MCF 10A (cell line): ENCODE data around the gene HPS4. TPM values are rescaled to one million over a fixed set of nuclear protein-coding genes. Genes with fewer than 3 reads are reported as not detected.

ENCODE experiments used
- BruUV-seq: library from RNA; stranded (reverse); fragments of 400-500 nt; replicated peaks from 2 replicates; lab custom pipeline; 2021; lab: Mats Ljungman, UMichigan
- CTCF ChIA-PET: fragments of 300-600 bp; sonication (Branson Sonifier 250); formaldehyde crosslinking; extraction: SDS; loops from one replicate; lab custom pipeline; 2021; ENCODE audit warnings: antibody characterized with exemption, inconsistent platforms; lab: Yijun Ruan, JAX
- POLR2A ChIA-PET: fragments of 300-600, 350-650 bp; sonication (Branson Sonifier 250); formaldehyde crosslinking; extraction: SDS; loops from one replicate; lab custom pipeline; 2020; ENCODE audit warnings: antibody characterized with exemption, inconsistent platforms; lab: Yijun Ruan, JAX
- DNase-seq: peaks from one replicate; pipeline ENCODE4 v3.0.0-alpha.2; 2018; ENCODE audit not compliant: unreplicated experiment
- H3K27ac Mint-ChIP-seq: one replicate; pipeline ENCODE4 v1.8.0; 2022; ENCODE audit warnings: mild to moderate bottlenecking, low read depth, mixed read lengths; ENCODE audit not compliant: unreplicated experiment
- H3K27me3 Mint-ChIP-seq: one replicate; pipeline ENCODE4 v1.8.0; 2022; ENCODE audit warnings: mixed read lengths; ENCODE audit not compliant: insufficient read depth, unreplicated experiment
- H3K36me3 Mint-ChIP-seq: one replicate; pipeline ENCODE4 v1.8.0; 2022; ENCODE audit warnings: mild to moderate bottlenecking, moderate library complexity, mixed read lengths; ENCODE audit not compliant: insufficient read depth, unreplicated experiment
- H3K4me1 Mint-ChIP-seq: one replicate; pipeline ENCODE4 v1.8.0; 2022; ENCODE audit warnings: mixed read lengths; ENCODE audit not compliant: insufficient read depth, unreplicated experiment
- H3K4me3 Mint-ChIP-seq: one replicate; pipeline ENCODE4 v1.8.0; 2022; ENCODE audit warnings: mild to moderate bottlenecking, moderate library complexity, mixed read lengths; ENCODE audit not compliant: unreplicated experiment
- H3K9me3 Mint-ChIP-seq: one replicate; pipeline ENCODE4 v1.8.0; 2022; ENCODE audit warnings: mixed read lengths; ENCODE audit not compliant: unreplicated experiment
- intact Hi-C: fragments of 100-400 bp; cut with micrococcal nuclease; formaldehyde crosslinking; loops from 2 replicates; pipeline ENCODE4 v1.14.1; 2022
- total RNA-seq: library from RNA; stranded (reverse); gene quantifications from 2 replicates; pipeline ENCODE4 v1.2.3, GENCODE V29; 2022
- TF ChIP-seq, protein P1 (sequence below): fragments of 200-600 bp; IDR thresholded peaks from one replicate; pipeline ENCODE4 v1.8.0; 2022; ENCODE audit warnings: antibody characterized with exemption, mild to moderate bottlenecking; ENCODE audit not compliant: unreplicated experiment

HPS4 gene
- total RNA-seq, 1 experiment from 2014 or later, result 35.6 TPM

DNA sequence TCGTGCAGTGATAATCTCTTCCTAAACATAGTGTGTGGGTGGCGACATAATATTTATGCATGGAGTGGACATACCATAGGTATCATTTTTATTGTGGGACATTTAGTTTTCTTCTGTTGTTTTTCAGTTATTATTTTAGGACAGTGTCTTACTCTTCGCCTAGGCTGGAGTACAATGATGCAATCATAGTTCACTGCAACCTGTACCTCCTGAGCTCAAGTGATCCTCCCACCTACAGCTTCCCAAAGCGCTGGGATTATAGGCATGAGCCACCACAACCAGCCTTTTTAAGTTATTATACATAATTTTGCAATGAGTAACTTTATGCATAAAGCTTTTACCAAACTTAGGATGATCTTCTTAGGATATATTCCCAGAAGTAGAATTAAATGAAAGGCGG is 2.8 kb upstream of the HPS4 start:
- TF ChIP-seq, protein P1, sequence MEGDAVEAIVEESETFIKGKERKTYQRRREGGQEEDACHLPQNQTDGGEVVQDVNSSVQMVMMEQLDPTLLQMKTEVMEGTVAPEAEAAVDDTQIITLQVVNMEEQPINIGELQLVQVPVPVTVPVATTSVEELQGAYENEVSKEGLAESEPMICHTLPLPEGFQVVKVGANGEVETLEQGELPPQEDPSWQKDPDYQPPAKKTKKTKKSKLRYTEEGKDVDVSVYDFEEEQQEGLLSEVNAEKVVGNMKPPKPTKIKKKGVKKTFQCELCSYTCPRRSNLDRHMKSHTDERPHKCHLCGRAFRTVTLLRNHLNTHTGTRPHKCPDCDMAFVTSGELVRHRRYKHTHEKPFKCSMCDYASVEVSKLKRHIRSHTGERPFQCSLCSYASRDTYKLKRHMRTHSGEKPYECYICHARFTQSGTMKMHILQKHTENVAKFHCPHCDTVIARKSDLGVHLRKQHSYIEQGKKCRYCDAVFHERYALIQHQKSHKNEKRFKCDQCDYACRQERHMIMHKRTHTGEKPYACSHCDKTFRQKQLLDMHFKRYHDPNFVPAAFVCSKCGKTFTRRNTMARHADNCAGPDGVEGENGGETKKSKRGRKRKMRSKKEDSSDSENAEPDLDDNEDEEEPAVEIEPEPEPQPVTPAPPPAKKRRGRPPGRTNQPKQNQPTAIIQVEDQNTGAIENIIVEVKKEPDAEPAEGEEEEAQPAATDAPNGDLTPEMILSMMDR, result no peak
- no peak for DNase-seq
- peaks cover 31% of the 10 kb centered on the region for H3K4me1 Mint-ChIP-seq
- H3K4me3 Mint-ChIP-seq, result peak overlapping the region; percentile 19
- H3K36me3 Mint-ChIP-seq, result peaks cover 44% of the 10 kb centered on the region
- no peaks in the 10 kb centered on the region for H3K27me3 Mint-ChIP-seq
- CTCF ChIA-PET, result interaction anchor here (0.6 to 2.8 kb wide), 3 partner anchors 15 to 1428 kb away, joined by 3 to 9 read pairs (median 3); no protein-coding TSS in a partner anchor
- POLR2A ChIA-PET, result interaction anchor here (0.5 to 6.1 kb wide), 2 partner anchors 14 to 162 kb away, joined by 4 to 62 read pairs; no protein-coding TSS in a partner anchor
- no peaks in the 10 kb centered on the region for H3K9me3 Mint-ChIP-seq
- H3K27ac Mint-ChIP-seq, result peak overlapping the region; percentile 99
- intact Hi-C loops, result no loop called here
- BruUV-seq, result no TSS peak

DNA sequence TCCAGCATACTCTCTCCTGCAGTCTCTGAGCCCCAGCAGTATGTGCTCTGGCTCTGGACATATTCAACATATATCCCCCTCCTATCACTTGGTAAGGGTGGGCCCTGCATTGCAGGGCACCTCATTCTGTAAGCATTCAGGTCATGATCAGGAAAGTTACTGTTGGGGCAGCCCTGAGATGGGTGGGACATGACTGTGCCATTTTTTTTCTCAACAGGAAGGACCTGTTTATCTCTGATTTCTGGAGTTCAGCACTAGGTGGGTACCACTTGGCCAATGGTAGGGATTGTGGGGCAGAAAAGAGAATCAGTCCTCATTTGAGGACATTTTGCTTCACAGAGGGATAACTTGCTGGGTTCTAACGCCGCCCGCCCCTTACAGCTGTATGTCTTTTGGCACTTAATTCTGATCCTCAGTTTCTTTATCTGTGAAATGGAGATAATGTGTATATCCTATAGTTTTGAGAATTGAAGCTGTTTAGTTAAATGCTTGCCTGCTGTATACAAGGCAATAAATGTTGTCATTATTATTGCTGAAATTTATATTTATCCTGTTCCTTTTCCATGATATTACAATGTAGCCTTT is 2.3 kb upstream of the HPS4 start:
- peak overlapping the region; percentile 99 for H3K27ac Mint-ChIP-seq
- peaks cover 35% of the 10 kb centered on the region for H3K4me1 Mint-ChIP-seq
- BruUV-seq, result no TSS peak
- no peak for DNase-seq
- no peaks in the 10 kb centered on the region for H3K9me3 Mint-ChIP-seq
- H3K27me3 Mint-ChIP-seq, result no peaks in the 10 kb centered on the region
- H3K4me3 Mint-ChIP-seq, result peak overlapping the region; percentile 95
- ChIA-PET CTCF (interaction anchor here (0.6 to 2.8 kb wide), 3 partner anchors 16 to 1429 kb away, joined by 3 to 9 read pairs (median 3); no protein-coding TSS in a partner anchor), POLR2A (interaction anchor here (0.5 to 6.1 kb wide), 4 partner anchors 8 to 163 kb away, joined by 4 to 62 read pairs (median 60); partner anchors contain the start of gene TFIP11)
- intact Hi-C loops, result no loop called here
- TF ChIP-seq, protein P1, result no peak
- H3K36me3 Mint-ChIP-seq, result peaks cover 39% of the 10 kb centered on the region

DNA sequence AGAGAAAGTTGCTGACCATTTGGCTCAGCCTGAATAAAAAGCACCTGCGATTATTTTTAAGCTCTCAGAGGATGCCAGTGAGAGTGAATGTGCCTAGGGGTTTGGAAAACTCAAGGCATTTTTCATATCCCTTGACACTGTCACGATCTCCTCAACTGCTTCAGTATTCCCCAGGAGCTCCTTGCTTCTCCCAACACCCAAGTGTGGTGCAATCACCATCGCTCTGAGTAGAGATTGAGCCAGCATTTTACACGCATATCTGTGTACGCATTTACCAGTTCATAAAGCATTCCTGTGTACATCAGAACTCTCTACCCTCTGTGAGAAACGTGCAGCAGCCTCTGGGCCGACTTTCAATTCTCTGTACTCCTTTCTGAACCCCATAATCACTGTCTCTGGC is 1.4 kb upstream of the HPS4 start:
- peak; percentile 46 for DNase-seq
- Mint-ChIP-seq H3K9me3 (no peaks in the 10 kb centered on the region), H3K36me3 (peaks cover 30% of the 10 kb centered on the region), H3K27me3 (no peaks in the 10 kb centered on the region), H3K27ac (peak overlapping the region; percentile 99), H3K4me3 (peak overlapping the region; percentile 95), H3K4me1 (peaks cover 42% of the 10 kb centered on the region)
- intact Hi-C loops, result no loop called here
- POLR2A ChIA-PET, result interaction anchor here (0.7 to 6.1 kb wide), 16 partner anchors 9 to 1435 kb away, joined by 3 to 62 read pairs (median 6); partner anchors contain the start of genes PITPNB, TFIP11 and TPST2
- no TSS peak for BruUV-seq
- CTCF ChIA-PET, result interaction anchor here (0.6 to 2.8 kb wide), 6 partner anchors 9 to 118 kb away, joined by 3 to 9 read pairs (median 3); no protein-coding TSS in a partner anchor
- TF ChIP-seq, protein P1, result no peak

DNA sequence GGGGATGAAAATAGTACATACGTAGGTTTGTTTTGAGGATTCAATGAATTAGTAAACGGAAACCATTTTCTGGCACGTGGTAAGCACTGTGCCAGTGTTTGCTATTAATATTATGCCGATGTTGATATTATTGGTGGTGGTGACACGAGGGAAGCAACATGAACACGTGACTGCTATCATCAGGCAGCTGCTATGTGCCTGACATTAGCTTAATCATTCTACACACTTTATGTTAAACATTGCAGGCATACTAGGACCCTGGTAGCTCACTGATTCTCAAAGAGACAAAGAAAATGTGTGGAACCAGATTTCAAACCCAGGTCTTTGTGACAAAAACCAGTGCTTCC is 750 bp upstream of the HPS4 start:
- BruUV-seq, result TSS peak; percentile 51
- Mint-ChIP-seq H3K9me3 (no peaks in the 10 kb centered on the region), H3K27me3 (no peaks in the 10 kb centered on the region), H3K4me1 (peaks cover 49% of the 10 kb centered on the region), H3K27ac (peak overlapping the region; percentile 99), H3K4me3 (peak overlapping the region; percentile 95), H3K36me3 (peaks cover 25% of the 10 kb centered on the region)
- CTCF ChIA-PET, result interaction anchor here (0.5 to 2.8 kb wide), 12 partner anchors 9 to 1507 kb away, joined by 3 to 9 read pairs (median 4); no protein-coding TSS in a partner anchor
- POLR2A ChIA-PET, result interaction anchor here (0.7 to 6.1 kb wide), 18 partner anchors 10 to 1435 kb away, joined by 3 to 62 read pairs (median 6); partner anchors contain the start of genes PITPNB, TFIP11 and TPST2
- intact Hi-C loops, result no loop called here
- TF ChIP-seq, protein P1, result no peak
- no peak for DNase-seq
